ENCODE results near the gene S100A1.

Gene S100A1

DNA sequence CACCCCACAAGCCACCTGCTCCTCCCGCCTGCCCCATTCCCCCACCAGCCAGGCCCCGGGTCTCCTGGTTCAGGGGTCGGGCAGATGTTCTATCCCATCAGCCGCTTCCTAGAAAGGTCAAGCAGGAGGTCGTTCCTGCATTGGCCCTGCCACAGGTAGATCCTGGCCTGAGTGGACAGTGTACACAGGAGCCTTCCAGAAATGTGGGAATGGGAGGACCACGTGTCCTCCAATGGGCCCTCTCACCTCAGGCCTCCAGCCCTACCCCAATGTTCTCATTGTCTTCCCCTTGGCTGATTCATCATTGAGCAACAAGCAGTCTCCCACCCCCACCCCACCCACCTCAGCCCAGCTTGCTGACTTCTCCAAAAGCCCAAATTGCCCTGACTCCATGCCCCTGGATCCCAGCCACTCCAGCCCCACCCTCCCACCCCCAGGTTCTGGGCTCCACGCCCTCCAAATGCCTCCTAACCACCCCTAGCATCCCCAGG lies 17.4 kb upstream of the S100A1 start:
- peak; percentile 58 for DNase-seq (ENCODE audit: low spot score)

GRCh38 chr1:153611356-153611755 lies 16.9 kb upstream of the S100A1 start:
- DNase-seq (ENCODE audit: low spot score): no peak

- DNase-seq (ENCODE audit: low spot score): no peak
Observed at GRCh38 chr1:153612111-153612754, 16.0 kb upstream of the S100A1 start.

- peak; percentile 94 for DNase-seq (ENCODE audit: low spot score)
Observed at GRCh38 chr1:153612755-153613331, 15.4 kb upstream of the S100A1 start, which contains the start of gene S100A16. Gene S100A16, minus strand, starts transcription at chr1:153613137. Its CDS starts 4,986 bp downstream, at chr1:153608151.

- no peak for DNase-seq (ENCODE audit: low spot score)
Observed at GRCh38 chr1:153613406-153613805, 14.8 kb upstream of the S100A1 start.

DNA sequence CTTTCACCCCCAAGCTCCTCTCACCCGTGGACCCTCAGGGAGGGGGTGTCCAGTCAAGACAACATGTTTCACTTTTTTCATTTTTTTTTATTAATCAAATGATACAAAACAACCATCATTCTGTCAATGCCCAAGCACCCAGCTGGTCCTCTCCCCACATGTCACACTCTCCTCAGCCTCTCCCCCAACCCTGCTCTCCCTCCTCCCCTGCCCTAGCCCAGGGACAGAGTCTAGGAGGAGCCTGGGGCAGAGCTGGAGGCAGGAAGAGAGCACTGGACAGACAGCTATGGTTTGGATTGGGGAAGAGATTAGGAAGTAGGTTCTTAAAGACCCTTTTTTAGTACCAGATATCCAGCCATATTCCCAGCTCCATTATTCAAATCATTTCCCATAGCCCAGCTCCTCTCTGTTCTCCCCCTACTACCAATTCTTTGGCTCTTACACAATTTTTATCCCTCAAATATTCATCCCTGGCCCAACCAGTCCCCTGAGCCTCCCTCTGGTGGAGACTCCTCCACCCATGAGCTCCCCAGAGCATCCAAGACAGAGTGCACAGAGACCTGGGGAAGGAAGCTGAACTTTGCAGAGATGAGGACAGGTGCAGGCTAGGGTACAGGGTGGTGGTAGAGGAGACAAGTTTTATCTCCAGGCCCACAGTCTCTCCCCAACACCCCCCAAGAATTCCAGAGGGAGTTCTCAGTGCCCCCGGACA lies 13.9 kb upstream of the S100A1 start:
- no peak for DNase-seq (ENCODE audit: low spot score)

DNA sequence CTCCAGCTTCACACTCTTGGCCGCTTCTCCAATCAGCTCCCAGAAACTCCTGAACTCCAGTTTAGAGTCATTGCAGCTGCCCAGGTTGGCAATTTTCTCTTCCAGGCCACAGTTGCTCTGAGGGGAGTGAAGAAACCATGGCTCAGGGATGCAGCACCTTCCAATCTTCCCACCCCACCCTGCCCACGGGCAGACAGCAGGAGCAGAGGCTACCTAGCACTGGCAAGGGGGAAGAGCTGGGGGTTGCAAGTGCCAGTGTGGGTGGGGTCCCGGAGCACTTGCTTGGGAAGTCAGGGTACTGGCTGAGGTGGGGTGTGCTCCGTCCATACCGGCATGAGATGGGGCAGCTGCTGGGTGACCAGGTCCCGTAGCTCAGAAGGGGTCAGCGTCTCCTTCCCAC lies 13.3 kb upstream of the S100A1 start:
- no peak for DNase-seq (ENCODE audit: low spot score)

DNA sequence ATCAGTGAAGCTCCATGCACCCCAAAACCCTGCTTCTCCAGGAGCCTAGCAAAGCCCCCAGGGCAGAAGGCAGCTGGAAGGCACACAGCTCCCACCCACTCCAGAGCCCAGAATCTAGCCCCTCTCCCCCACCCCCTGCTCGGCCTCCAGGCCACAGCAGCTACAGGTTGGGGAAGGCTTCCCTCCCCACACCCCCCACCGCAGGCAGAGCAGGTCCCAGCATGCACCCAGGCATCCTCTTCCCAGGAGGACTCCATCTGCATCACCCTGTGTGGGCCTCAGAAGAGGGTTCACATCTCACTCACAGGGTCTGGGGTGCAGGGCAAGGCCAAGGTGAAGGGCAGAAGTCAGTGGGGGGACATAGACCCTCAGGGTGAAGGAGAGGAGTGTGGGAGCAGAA lies 12.8 kb upstream of the S100A1 start:
- no peak for DNase-seq (ENCODE audit: low spot score)

DNA sequence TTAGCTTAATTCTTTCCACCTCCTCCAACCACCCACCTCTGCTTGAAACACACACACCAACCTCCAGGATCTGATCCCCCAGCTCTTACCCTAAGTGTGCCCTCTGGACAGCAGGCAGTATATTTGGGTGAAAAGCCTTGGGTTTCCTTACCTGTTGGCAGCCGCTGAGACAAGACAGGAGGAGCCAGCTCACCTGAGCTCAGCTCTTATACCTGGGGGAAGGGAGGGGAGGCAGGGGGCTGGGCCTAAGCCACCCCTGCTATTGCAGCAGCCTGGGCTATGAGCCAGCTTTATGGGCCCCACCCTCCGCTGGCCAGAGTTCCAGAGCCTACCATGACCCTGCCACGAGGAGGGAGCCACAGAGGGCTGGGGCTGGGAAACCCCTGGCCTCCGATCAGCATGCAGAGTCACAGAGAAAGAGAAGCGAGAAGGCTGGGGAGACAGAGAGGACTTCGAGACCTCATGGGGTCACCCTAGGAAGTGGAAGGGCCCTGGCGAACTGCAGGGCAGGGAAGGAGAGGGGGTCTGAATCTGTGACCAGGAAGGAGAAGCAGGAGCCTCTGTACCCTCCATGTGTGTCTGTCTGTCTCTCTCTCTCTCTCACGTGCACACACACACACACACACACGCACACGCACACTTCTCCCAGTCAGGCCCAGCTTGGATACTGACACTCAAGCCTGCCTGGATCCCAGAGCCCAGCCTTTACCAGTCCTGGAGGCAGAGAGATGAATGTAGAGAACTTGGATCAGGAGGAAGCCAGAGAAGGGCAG lies 11.9 kb upstream of the S100A1 start, which contains the start of gene S100A14:
TSS of gene S100A14 (minus strand) at position 182 of the 773 bp plus-strand sequence. CDS start 467 bp downstream, outside the sequence.
- no peak for DNase-seq (ENCODE audit: low spot score)

GRCh38 chr1:153616917-153617311 lies 11.3 kb upstream of the S100A1 start:
- DNase-seq (ENCODE audit: low spot score): no peak

GRCh38 chr1:153617663-153618062 lies 10.6 kb upstream of the S100A1 start:
- peak; percentile 91 for DNase-seq (ENCODE audit: low spot score)

- DNase-seq (ENCODE audit: low spot score): no peak
Observed at GRCh38 chr1:153619171-153619570, 9.1 kb upstream of the S100A1 start.

GRCh38 chr1:153623101-153623500 lies 5.1 kb upstream of the S100A1 start:
- no peak for DNase-seq (ENCODE audit: low spot score)

DNA sequence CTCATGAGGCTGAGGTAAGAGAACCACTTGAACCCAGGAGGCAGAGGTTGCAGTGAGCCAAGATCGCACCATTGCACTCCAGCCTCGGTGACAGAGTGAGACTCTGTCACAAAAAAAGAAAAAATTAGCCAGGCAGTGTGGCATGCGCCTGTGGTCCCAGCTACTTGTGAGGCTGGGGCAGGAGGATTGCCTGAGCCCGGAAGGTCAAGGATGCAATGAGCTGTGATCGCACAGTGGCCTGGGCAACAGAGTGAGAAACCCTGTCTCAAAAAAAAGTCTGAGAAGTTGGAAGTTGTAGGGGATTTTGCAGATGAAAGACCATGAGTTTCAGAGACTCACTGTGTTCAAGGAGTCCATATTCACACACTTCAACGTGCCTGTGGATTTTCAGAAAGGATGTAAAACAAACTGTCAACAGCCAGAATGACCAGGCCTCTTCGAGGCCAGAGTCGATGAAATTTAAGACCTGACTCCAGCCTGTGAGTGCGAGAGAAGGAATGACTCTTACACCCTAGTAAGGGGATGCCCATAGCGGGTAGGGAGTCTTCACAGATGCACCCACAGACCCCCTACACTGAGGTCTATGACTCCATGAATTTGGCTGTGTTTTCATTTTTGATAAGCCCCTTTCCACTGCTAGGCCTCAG lies 3.1 kb upstream of the S100A1 start:
- DNase-seq (ENCODE audit: low spot score): no peak

GRCh38 chr1:153626477-153626903 lies 1.7 kb upstream of the S100A1 start:
- no peak for DNase-seq (ENCODE audit: low spot score)

GRCh38 chr1:153626904-153627714 lies 1.1 kb upstream of the S100A1 start, which contains the start of gene S100A13:
Gene S100A13, minus strand, starts transcription at chr1:153627505. Its CDS starts 1,033 bp downstream, at chr1:153626472.
- peak; percentile 90 for DNase-seq (ENCODE audit: low spot score)

DNA sequence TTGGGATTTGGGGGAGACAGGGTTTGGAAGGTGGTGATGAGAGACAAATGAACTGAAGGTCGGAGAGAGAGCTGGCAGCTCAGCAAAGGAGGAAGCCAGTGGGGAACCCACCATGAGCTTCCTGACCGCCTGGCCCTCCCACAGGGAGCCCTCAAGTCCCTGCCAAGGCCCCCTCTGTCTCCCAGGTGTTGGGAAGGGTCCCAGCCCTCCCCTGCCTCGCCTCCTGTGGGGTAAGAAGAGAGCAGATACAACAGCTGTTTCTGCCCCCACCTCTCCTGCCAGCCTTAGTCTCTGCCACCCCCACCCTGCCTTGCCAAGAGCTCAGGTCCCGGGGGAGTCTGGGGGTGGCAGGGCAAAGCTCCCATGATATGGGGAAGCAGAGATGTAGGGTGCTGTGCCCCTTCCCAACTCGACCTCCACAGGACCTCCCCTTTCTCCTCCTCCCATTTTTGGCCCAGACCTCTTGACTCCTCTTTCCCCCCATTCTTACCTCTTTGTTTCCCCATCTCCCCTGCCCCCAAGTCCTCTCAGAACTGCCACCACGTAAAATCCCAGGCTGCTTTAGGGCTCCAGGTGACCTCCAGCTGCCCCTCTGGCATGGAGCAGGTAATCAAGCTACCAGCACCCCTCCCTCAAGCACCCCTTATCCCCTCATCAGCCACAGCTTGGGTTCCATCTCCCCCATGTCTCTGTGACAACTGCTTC lies 556 bp downstream of the S100A1 start:
- no peak for DNase-seq (ENCODE audit: low spot score)

- no peak for DNase-seq (ENCODE audit: low spot score)
Observed at GRCh38 chr1:153629343-153629665, 1.1 kb downstream of the S100A1 start.

GRCh38 chr1:153629971-153630370 lies 1.7 kb downstream of the S100A1 start:
- no peak for DNase-seq (ENCODE audit: low spot score)

- DNase-seq (ENCODE audit: low spot score): no peak
Observed at GRCh38 chr1:153630384-153630783, 2.1 kb downstream of the S100A1 start.
